Bronchial epithelial cell (primary cell): ENCODE data around the gene HIVEP3. TPM values are rescaled to one million over a fixed set of nuclear protein-coding genes. Genes with fewer than 3 reads are reported as not detected.

ENCODE experiments used
- DNase-seq: peaks from one replicate; pipeline ENCODE4 v3.0.0-alpha.2; 2010; ENCODE audit warnings: low read depth
- FAIRE-seq: peaks from 2 replicates; lab custom pipeline; 2011; peaks lifted over from hg19 to GRCh38; lab: Jason Lieb, UNC
- H3K27me3 ChIP-seq: 2 replicates; pipeline ENCODE4 v1.5.1; 2011; ENCODE audit warnings: low read length; ENCODE audit not compliant: control insufficient read depth, insufficient read depth
- H3K36me3 ChIP-seq: 2 replicates; pipeline ENCODE4 v1.5.1; 2011; ENCODE audit warnings: low read length; ENCODE audit not compliant: control insufficient read depth, insufficient read depth
- H3K4me3 ChIP-seq: 2 replicates; pipeline ENCODE4 v1.5.1; 2011; ENCODE audit warnings: mild to moderate bottlenecking, low read depth, low read length, control low read depth
- total RNA-seq: library from RNA; depleted of rRNA; stranded (reverse); fragments of >200 nt; gene quantifications from 2 replicates; pipeline ENCODE4 v1.2.1, GENCODE V29; 2014
- TF ChIP-seq, protein P1 (sequence below): IDR thresholded peaks from 2 replicates; pipeline ENCODE4 v1.5.1; 2011; ENCODE audit warnings: mild to moderate bottlenecking, moderate library complexity, low read length, control low read depth, inconsistent platforms; ENCODE audit not compliant: insufficient read depth, severe bottlenecking

Gene HIVEP3
- total RNA-seq, 1 donor from 2014 or later: under 0.01 TPM

DNA sequence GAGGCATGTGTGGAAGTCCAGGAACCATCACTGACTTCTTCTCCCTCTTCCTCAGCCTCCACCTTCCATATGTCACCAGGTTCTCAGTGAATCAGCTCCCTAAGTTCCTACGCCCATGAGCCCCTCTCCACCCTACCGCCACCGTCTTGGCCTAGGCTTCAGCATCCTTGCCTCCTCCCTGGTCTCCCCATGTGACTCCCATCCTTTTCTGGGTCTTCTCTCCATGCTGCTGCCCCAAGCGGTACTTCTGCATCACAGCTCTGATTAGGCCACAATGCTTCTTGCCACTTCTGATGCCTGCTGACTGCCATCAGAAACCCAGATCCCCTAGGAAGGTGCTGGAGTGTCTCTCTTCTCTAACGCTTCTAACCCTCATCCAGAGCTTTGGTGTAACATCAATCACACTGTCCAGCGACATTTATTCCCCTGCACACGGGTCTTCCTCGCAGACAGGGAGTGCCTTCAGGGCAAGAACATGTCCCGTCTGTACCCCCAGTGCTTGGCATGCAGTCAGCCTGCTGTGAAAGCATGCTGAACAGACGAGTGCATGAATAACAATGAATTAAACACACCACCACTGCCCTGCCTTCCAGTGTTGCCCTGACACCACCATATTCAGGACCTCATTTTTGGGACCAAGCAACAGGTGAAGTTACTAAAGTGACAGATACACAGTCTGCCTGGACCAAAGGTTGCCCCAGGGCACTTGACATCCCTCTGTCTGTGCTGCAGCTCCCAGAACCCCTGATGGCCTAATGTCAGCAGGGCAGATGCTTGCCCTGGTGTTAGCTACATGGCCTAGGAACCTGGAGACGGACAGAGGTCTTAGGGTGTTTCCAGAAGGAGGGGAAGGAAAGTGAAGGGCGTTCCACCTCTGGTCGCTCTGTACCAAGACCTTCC lies 275.6 kb downstream of the HIVEP3 start:
- H3K27me3 ChIP-seq: no peaks in the 10 kb centered on the region
- no peaks in the 10 kb centered on the region for H3K36me3 ChIP-seq
- DNase-seq (no peak), FAIRE-seq (peak; percentile 64)
- TF ChIP-seq, protein P1, sequence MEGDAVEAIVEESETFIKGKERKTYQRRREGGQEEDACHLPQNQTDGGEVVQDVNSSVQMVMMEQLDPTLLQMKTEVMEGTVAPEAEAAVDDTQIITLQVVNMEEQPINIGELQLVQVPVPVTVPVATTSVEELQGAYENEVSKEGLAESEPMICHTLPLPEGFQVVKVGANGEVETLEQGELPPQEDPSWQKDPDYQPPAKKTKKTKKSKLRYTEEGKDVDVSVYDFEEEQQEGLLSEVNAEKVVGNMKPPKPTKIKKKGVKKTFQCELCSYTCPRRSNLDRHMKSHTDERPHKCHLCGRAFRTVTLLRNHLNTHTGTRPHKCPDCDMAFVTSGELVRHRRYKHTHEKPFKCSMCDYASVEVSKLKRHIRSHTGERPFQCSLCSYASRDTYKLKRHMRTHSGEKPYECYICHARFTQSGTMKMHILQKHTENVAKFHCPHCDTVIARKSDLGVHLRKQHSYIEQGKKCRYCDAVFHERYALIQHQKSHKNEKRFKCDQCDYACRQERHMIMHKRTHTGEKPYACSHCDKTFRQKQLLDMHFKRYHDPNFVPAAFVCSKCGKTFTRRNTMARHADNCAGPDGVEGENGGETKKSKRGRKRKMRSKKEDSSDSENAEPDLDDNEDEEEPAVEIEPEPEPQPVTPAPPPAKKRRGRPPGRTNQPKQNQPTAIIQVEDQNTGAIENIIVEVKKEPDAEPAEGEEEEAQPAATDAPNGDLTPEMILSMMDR: no peak
- no peak overlapping the region for H3K4me3 ChIP-seq

DNA sequence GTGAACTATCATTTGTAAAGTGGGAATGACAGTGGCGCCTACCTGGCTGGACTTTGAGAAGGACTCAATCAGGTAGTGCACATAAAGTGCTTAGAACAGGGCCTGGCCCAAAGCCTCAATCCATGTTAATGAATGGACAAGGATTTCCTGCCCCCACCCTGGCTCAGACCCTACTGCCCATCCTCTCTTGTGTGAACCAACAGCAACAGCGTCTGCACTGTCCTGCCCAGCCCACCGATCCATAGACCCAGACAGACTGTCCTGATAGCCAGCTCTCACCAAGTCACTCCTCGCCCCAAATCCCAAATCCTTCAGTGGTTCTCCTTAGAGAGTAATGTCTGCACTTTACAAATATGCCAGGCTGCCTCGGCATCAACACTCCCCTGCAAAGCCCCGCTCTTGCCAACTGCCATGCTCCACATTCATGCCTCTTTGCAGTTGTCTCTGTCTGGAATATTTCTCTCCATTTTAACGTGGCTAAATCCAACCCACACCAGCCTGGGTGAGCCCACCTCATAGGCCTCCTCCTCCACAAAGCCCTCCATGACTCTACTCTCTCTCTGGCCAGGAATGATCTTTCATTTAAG lies 276.7 kb downstream of the HIVEP3 start:
- DNase-seq: no peak
- Histone ChIP-seq H3K4me3 (no peak overlapping the region), H3K36me3 (no peaks in the 10 kb centered on the region), H3K27me3 (no peaks in the 10 kb centered on the region)
- no peak for FAIRE-seq
- TF ChIP-seq, protein P1: no peak

DNA sequence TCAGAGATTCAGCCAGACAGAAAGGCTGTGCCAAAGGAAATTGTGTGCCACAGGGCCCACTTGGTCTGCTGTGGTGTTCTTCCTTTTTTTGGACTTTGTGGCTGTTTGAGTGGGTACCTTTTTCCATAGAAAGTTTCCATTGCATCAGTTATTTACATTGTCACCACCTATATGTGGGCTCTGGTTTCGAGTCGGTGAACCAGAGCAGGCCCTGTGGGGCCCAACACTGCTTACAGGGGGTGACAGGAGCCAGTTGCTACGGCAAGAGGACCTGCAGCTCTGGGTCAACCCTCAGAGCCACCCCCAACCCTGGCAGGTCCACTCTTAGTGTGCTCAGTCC lies 277.3 kb downstream of the HIVEP3 start:
- FAIRE-seq (no peak), DNase-seq (no peak)
- H3K36me3 ChIP-seq: no peaks in the 10 kb centered on the region
- no peaks in the 10 kb centered on the region for H3K27me3 ChIP-seq
- TF ChIP-seq, protein P1: no peak
- no peak overlapping the region for H3K4me3 ChIP-seq

DNA sequence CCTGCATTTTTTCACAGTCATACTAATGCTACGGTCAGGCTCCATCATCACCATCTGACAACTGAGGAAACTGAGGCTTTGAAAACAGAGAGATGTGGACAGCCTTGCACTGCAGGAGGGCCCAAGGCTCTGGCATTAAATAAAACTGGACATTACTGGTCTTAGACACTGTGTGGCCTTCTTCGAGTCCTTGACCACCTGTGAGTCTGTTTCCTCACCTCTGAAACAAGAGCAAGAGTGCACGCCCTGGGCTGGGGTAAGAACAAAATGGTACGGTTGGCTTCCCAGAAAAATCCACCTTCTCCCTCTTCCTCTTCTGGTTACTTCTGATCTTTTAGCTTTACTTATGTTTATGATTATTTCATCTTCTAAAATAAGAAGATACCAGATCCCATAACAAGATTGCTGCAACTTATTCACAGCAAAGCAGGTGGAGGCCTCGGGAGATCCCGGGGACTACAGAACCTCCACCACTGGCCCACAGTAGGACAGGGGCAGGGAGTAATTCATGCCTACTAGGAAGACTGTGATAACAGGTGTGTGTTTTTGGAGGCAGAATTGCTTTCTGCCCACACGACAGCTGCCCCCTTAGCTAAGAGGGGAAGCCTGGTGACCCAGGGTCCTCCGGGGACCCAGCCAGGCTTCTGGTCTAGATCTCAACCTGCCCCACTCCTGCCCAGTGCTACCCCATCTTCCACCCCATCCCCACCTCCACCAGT lies 277.8 kb downstream of the HIVEP3 start:
- no peak overlapping the region for H3K4me3 ChIP-seq
- no peaks in the 10 kb centered on the region for H3K36me3 ChIP-seq
- FAIRE-seq: no peak
- TF ChIP-seq, protein P1: no peak
- no peak for DNase-seq
- H3K27me3 ChIP-seq: no peaks in the 10 kb centered on the region

DNA sequence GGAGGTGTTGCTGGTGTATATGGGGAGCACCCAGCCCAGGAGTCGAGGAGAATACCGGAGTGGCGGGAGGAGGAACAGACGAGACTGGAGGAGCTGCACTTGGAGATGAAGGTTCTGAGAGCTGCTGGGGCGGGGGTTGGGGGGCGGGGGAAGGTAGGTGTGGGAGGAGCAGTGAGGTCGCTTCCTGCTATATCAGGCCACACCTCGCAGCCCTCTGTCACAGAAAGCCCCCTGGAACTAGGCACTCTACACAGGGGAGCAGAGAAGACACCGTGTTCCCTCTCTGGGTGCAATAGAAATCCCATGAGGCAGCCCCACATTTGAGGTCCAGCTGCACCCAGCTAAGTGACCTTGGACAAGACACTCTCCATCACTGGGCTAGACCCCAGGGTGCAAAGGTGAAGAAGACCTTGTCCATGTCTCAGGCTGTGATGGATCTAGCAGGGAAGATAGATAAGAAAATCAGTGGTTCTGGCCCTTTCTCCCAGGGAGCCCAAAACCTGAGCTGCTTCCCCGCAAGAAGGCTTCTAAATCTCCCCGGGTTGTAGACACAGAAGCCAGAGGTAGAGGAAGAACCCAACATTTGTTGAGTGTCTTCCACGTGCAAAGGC lies 278.5 kb downstream of the HIVEP3 start:
- Histone ChIP-seq H3K36me3 (no peaks in the 10 kb centered on the region), H3K4me3 (no peak overlapping the region), H3K27me3 (no peaks in the 10 kb centered on the region)
- FAIRE-seq (no peak), DNase-seq (no peak)
- TF ChIP-seq, protein P1: no peak
